HCT116 (cell line): ENCODE results near the gene NAT10. TPM values are rescaled to one million over a fixed set of nuclear protein-coding genes. Genes with fewer than 3 reads are reported as not detected.
"Not testable (repeated sequence)": the region's sequence is repeated elsewhere in the genome, so short reads cannot be mapped to it uniquely, and the experiment has no call there.

ENCODE experiments used
- ATAC-seq: fragments of 200-7000 bp; cut with Tn5 transposase; 2 replicates; pipeline ENCODE4 v1.9.1; 2020; ENCODE audit warnings: mild to moderate bottlenecking, moderate library complexity
- BruUV-seq: library from RNA; stranded (reverse); fragments of 400-500 nt; replicated peaks from 2 replicates; lab custom pipeline; 2021; lab: Mats Ljungman, UMichigan
- CTCF ChIA-PET: fragments of 300-600 bp; sonication (Branson Sonifier 250); formaldehyde crosslinking; loops from one replicate; lab custom pipeline; 2021; ENCODE audit warnings: antibody characterized with exemption; lab: Charles Lee
- POLR2A ChIA-PET: fragments of 300-600, 350-600 bp; sonication (Branson Sonifier 250); formaldehyde crosslinking; loops from one replicate; lab custom pipeline; 2021; ENCODE audit warnings: antibody characterized with exemption; lab: Charles Lee
- RAD21 ChIA-PET, 2 experiments: fragments of 300-600 bp; sonication (Branson Sonifier 250); formaldehyde crosslinking; loops; one replicate each; lab custom pipeline; 2023; ENCODE audit warnings: low total read pairs in 2 of 2; ENCODE audit not compliant: uncharacterized antibody in 2 of 2, unreplicated experiment in 2 of 2, low non-redundant PET in 1 of 2; lab: Charles Lee
- DNase-seq: peaks from one replicate; pipeline ENCODE4 v3.0.0-alpha.2; 2010; ENCODE audit warnings: low read depth, low spot score
- H2AFZ ChIP-seq: fragments of 200-600 bp; shearing (Covaris generic), sonication (generic); 2 replicates; pipeline ENCODE4 v1.6.1; 2017; ENCODE audit warnings: low read depth, mixed run types, mixed read lengths, antibody characterized with exemption, low read length; ENCODE audit not compliant: poor library complexity, severe bottlenecking
- H3K27ac ChIP-seq: 2 replicates; pipeline ENCODE4 v1.5.1; 2012; ENCODE audit warnings: low read depth, low read length
- H3K27me3 ChIP-seq: fragments of 200-600 bp; sonication (generic); 2 replicates; pipeline ENCODE4 v1.6.1; 2016; ENCODE audit warnings: mixed run types, low read length, mixed read lengths; ENCODE audit not compliant: insufficient read depth
- H3K36me3 ChIP-seq, 2 experiments: fragments of 200-500 bp in 1 of 2; fragments of 200-600 bp in 1 of 2; sonication (Bioruptor generic) in 1 of 2; sonication (generic) in 1 of 2; 2 replicates each; pipeline versions ENCODE4 v1.5.1 to v1.6.1; 2014 to 2016; ENCODE audit warnings: low read length in 2 of 2, inconsistent platforms in 1 of 2, mixed read lengths in 1 of 2, mixed run types in 1 of 2; ENCODE audit not compliant: insufficient read depth in 2 of 2, control insufficient read depth in 1 of 2
- H3K4me1 ChIP-seq, 2 experiments: fragments of 200-600 bp in 1 of 2; sonication (generic) in 1 of 2; 2 replicates each; pipeline versions ENCODE4 v1.5.1 to v1.6.1; 2012 to 2017; ENCODE audit warnings: low read length in 2 of 2, inconsistent platforms in 1 of 2, mild to moderate bottlenecking in 1 of 2, mixed read lengths in 1 of 2, mixed run types in 1 of 2, moderate library complexity in 1 of 2; ENCODE audit not compliant: insufficient read depth in 2 of 2, control insufficient read depth in 1 of 2
- H3K4me2 ChIP-seq: fragments of 200-600 bp; sonication (generic); 2 replicates; pipeline ENCODE4 v1.6.1; 2017; ENCODE audit warnings: mixed run types, low read length, mixed read lengths
- H3K4me3 ChIP-seq, 2 experiments: fragments of 200-600 bp in 1 of 2; sonication (generic) in 1 of 2; replicated peaks in 1 of 2; 2 replicates each; pipeline ENCODE4 v1.5.1; 2011 to 2016; ENCODE audit warnings: low read length in 2 of 2, control low read depth in 1 of 2, low read depth in 1 of 2, mild to moderate bottlenecking in 1 of 2, mixed read lengths in 1 of 2, mixed run types in 1 of 2
- H3K79me2 ChIP-seq: fragments of 200-600 bp; sonication (generic); 2 replicates; pipeline ENCODE4 v1.6.1; 2017; ENCODE audit warnings: mild to moderate bottlenecking, mixed run types, low read length, moderate library complexity, mixed read lengths; ENCODE audit not compliant: insufficient read depth
- H3K9ac ChIP-seq: fragments of 200-600 bp; sonication (generic); 2 replicates; pipeline ENCODE4 v1.6.1; 2016; ENCODE audit warnings: low read length, mixed read lengths
- H3K9me2 ChIP-seq: fragments of 200-600 bp; sonication (generic), shearing (Covaris generic); 2 replicates; pipeline ENCODE4 v1.6.1; 2017; ENCODE audit warnings: mixed run types, mild to moderate bottlenecking, moderate library complexity; ENCODE audit not compliant: insufficient read depth
- H3K9me3 ChIP-seq, 2 experiments: fragments of 200-500 bp in 1 of 2; fragments of 200-600 bp in 1 of 2; sonication (Bioruptor generic) in 1 of 2; sonication (generic) in 1 of 2; 2 replicates each; pipeline ENCODE4 v1.6.1; 2014 to 2017; ENCODE audit warnings: low read length in 2 of 2, mixed read lengths in 2 of 2, inconsistent platforms in 1 of 2, low read depth in 1 of 2, mild to moderate bottlenecking in 1 of 2, mixed run types in 1 of 2, moderate library complexity in 1 of 2; ENCODE audit not compliant: control insufficient read depth in 1 of 2, insufficient read depth in 1 of 2
- H4K20me1 ChIP-seq: fragments of 200-600 bp; sonication (generic), shearing (Covaris generic); 2 replicates; pipeline ENCODE4 v1.6.1; 2017; ENCODE audit warnings: mixed run types, mild to moderate bottlenecking, moderate library complexity; ENCODE audit not compliant: insufficient read depth
- ATF3 ChIP-seq: IDR thresholded peaks from 2 replicates; pipeline ENCODE4 v1.6.1; 2012
- CBX3 ChIP-seq: IDR thresholded peaks from 2 replicates; pipeline ENCODE4 v1.6.1; 2012; ENCODE audit warnings: low read depth
- CEBPB ChIP-seq: IDR thresholded peaks from 2 replicates; pipeline ENCODE4 v1.6.1; 2012; ENCODE audit warnings: low read depth
- CTCF ChIP-seq, 3 experiments: fragments of 200-600 bp in 1 of 3; sonication (generic) in 1 of 3; IDR thresholded peaks in 2 of 3; conservative IDR thresholded peaks in 1 of 3; 2 replicates each; pipeline ENCODE4 v1.5.1; 2012 to 2017; ENCODE audit warnings: low read depth in 2 of 3, low read length in 2 of 3, antibody characterized with exemption in 1 of 3, borderline replicate concordance in 1 of 3, control low read depth in 1 of 3, mild to moderate bottlenecking in 1 of 3, mixed read lengths in 1 of 3, mixed run types in 1 of 3, moderate library complexity in 1 of 3; ENCODE audit not compliant: insufficient read depth in 1 of 3
- FOSL1 ChIP-seq: IDR thresholded peaks from 2 replicates; pipeline ENCODE4 v1.6.1; 2012; ENCODE audit warnings: low read depth
- JUND ChIP-seq: IDR thresholded peaks from 2 replicates; pipeline ENCODE4 v1.6.1; 2012
- POLR2A ChIP-seq: IDR thresholded peaks from 2 replicates; pipeline ENCODE4 v1.7.0; 2011; ENCODE audit warnings: borderline replicate concordance; ENCODE audit not compliant: insufficient read depth, insufficient read length; ENCODE audit errors: extremely low read depth
- POLR2AphosphoS5 ChIP-seq: IDR thresholded peaks from 2 replicates; pipeline ENCODE4 v1.6.1; 2011; ENCODE audit warnings: mild to moderate bottlenecking, low read depth, low read length, moderate library complexity
- REST ChIP-seq: IDR thresholded peaks from 2 replicates; pipeline ENCODE4 v1.6.1; 2012; ENCODE audit warnings: low read depth
- SP1 ChIP-seq: IDR thresholded peaks from 2 replicates; pipeline ENCODE4 v1.6.1; 2012; ENCODE audit warnings: low read depth
- SRF ChIP-seq: IDR thresholded peaks from 2 replicates; pipeline ENCODE4 v1.6.1; 2012; ENCODE audit warnings: low read depth
- ZFX ChIP-seq: fragments of 450-650 bp; IDR thresholded peaks from 2 replicates; pipeline ENCODE4 v1.6.1; 2017
- intact Hi-C: fragments of 100-400 bp; cut with micrococcal nuclease; formaldehyde crosslinking; loops from 2 replicates; pipeline ENCODE4 v1.10.0; 2022
- total RNA-seq: library from RNA; stranded (reverse); gene quantifications from one replicate; pipeline ENCODE4 v1.2.1, GENCODE V29; 2021; ENCODE audit not compliant: unreplicated experiment

Gene NAT10
- total RNA-seq, 1 experiment from 2014 or later: 101 TPM

- H3K27ac ChIP-seq: no peak overlapping the region
- ChIA-PET CTCF (interaction anchor here (1.8 kb wide), 1 partner anchor 178 kb away, joined by 7 read pairs; the partner anchor contains the start of gene ABTB2), POLR2A (no interaction called here), RAD21 (no interaction called here)
- no peaks in the 10 kb centered on the region for H3K79me2 ChIP-seq
- H3K4me2 ChIP-seq: no peak overlapping the region
- no peaks in the 10 kb centered on the region for H4K20me1 ChIP-seq
- H3K4me1 ChIP-seq: no peaks in the 10 kb centered on the region
- ATAC-seq (no peak), DNase-seq (no peak)
- no peaks in the 10 kb centered on the region for H3K9me3 ChIP-seq
- intact Hi-C loops: no loop called here
- H2AFZ ChIP-seq: no peak overlapping the region
- TF ChIP-seq FOSL1 (no peak), CBX3 (no peak), REST (no peak), POLR2AphosphoS5 (no peak), SP1 (no peak), CEBPB (no peak), POLR2A (no peak), CTCF (IDR thresholded peaks at IDR 0.05 in 2 of 3, conservative IDR thresholded peaks at IDR 0.05 in 1 of 3; ENCODE audit: borderline replicate concordance in 1 of 3, insufficient read depth in 1 of 3, low read depth in 2 of 3, low read length in 2 of 3) (no peak), ZFX (no peak), ATF3 (no peak), JUND (no peak), SRF (no peak)
- no peaks in the 10 kb centered on the region for H3K27me3 ChIP-seq
- no peaks in the 10 kb centered on the region for H3K9me2 ChIP-seq
- no peaks in the 10 kb centered on the region for H3K36me3 ChIP-seq
- no peak overlapping the region for H3K9ac ChIP-seq
- no peak overlapping the region for H3K4me3 ChIP-seq
- no TSS peak for BruUV-seq
Measured at GRCh38 chr11:34180040-34180813, 74.8 kb downstream of the NAT10 start.

- intact Hi-C loops, H3K27ac ChIP-seq, H2AFZ ChIP-seq, H3K27me3 ChIP-seq, H3K36me3 ChIP-seq, H3K9me2 ChIP-seq, POLR2A ChIA-PET, RAD21 ChIA-PET, H3K79me2 ChIP-seq, H3K4me2 ChIP-seq, H4K20me1 ChIP-seq, H3K9ac ChIP-seq, ATAC-seq, H3K4me1 ChIP-seq, CTCF ChIA-PET, BruUV-seq, H3K9me3 ChIP-seq, DNase-seq, H3K4me3 ChIP-seq: not testable (repeated sequence)
Measured at GRCh38 chr11:34180814-34181165, 75.4 kb downstream of the NAT10 start.
